Measurements from ENCODE around the gene RNF40.

GRCh38 chr16:30771726-30772125, 9.6 kb downstream of the RNF40 start:
- TF ChIP-seq POLR2AphosphoS5 (IDR thresholded peaks at IDR 0.05), result peak in 2 of 3 donors; percentile 20 to 63
- no peak for TF ChIP-seq CTCF (IDR thresholded peaks at IDR 0.05 in 8 of 11, conservative IDR thresholded peaks at IDR 0.05 in 3 of 11)
